Measurements from ENCODE around the gene SEC22B.
"Not testable (repeated sequence)": the region's sequence is repeated elsewhere in the genome, so short reads cannot be mapped to it uniquely, and the experiment has no call there.

SEC22B gene

DNA sequence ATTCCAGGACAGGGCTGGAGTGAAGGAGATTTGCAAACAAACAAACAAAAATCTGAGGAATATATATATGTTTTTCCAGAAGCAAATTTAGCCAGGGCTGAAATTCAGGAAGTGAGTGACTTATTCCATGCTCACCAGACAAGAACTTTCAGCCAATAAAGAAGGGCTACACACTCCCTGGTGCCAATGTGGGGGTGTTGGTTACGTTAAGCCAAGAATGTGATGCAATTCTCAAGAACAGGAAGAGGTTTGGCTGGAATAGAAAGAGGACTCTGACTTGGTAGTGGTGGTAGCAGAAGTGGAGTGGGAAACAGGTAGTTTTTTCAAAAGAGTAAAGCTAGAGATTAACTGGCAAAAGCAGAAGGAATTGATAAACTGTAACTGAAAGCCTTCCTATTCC lies 31.7 kb downstream of the SEC22B start:
- not testable (repeated sequence) for H3K9ac ChIP-seq (ENCODE audit: low read length in 5 of 5); H3K9me3 ChIP-seq (ENCODE audit: control insufficient read depth in 5 of 5, low read length in 5 of 5); H3K4me3 ChIP-seq (ENCODE audit: low read depth in 1 of 5, low read length in 5 of 5); H3K27me3 ChIP-seq (ENCODE audit: control insufficient read depth in 5 of 5, insufficient read depth in 4 of 5, low read length in 5 of 5); H3K4me1 ChIP-seq (ENCODE audit: control insufficient read depth in 5 of 5, insufficient read depth in 5 of 5, low read length in 5 of 5); H3K36me3 ChIP-seq (ENCODE audit: control insufficient read depth in 5 of 5, insufficient read depth in 5 of 5, low read length in 5 of 5)
- peak overlapping the region; percentile 27 for H3K27ac ChIP-seq (ENCODE audit: low read depth, low read length)

DNA sequence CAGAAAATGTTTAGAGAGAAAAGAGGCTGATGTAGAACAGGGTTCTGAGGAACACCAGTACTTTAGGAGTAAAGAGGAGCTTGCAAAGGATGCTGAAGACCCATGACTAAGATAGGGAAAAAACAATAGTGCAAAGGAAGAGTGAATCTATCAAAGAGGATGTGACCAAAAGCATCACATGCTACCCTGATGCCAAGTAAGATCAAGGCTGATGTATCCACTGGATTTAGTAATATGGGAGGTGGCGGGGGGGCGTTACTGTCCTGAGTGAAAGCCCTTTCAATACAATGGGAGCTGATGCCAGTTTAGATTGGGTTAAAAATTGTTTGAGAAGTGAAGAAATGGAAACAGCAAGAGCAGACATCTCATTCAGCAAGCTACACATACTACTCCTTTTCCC lies 32.2 kb downstream of the SEC22B start:
- H3K9ac ChIP-seq (ENCODE audit: low read length in 5 of 5); H3K9me3 ChIP-seq (ENCODE audit: control insufficient read depth in 5 of 5, low read length in 5 of 5); H3K4me1 ChIP-seq (ENCODE audit: control insufficient read depth in 5 of 5, insufficient read depth in 5 of 5, low read length in 5 of 5); H3K4me3 ChIP-seq (ENCODE audit: low read depth in 1 of 5, low read length in 5 of 5); H3K36me3 ChIP-seq (ENCODE audit: control insufficient read depth in 5 of 5, insufficient read depth in 5 of 5, low read length in 5 of 5); H3K27me3 ChIP-seq (ENCODE audit: control insufficient read depth in 5 of 5, insufficient read depth in 4 of 5, low read length in 5 of 5): not testable (repeated sequence)
- H3K27ac ChIP-seq (ENCODE audit: low read depth, low read length), result peak overlapping the region; percentile 27

DNA sequence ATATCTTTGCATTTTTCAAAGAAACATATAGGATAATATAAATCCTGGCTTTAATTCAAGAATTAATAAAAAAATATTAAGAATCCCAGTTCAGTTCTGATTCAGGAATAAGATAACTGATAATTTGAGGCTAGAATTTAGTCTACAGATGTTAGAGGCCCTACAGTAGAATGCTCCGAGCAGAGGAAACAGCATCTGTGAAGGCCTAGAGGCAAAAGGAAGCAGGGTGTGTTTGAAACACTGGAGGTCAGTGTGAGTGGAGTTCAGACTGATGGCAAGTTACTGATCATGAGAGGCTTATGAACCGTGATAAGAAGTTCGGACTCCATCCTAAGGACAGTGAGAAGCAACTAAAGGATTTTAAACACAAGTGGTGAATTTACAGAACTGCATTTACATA lies 33.0 kb downstream of the SEC22B start:
- not testable (repeated sequence) for H3K27me3 ChIP-seq (ENCODE audit: control insufficient read depth in 5 of 5, insufficient read depth in 4 of 5, low read length in 5 of 5); H3K27ac ChIP-seq (ENCODE audit: low read depth, low read length); H3K9me3 ChIP-seq (ENCODE audit: control insufficient read depth in 5 of 5, low read length in 5 of 5); H3K4me3 ChIP-seq (ENCODE audit: low read depth in 1 of 5, low read length in 5 of 5); H3K36me3 ChIP-seq (ENCODE audit: control insufficient read depth in 5 of 5, insufficient read depth in 5 of 5, low read length in 5 of 5); H3K9ac ChIP-seq (ENCODE audit: low read length in 5 of 5); H3K4me1 ChIP-seq (ENCODE audit: control insufficient read depth in 5 of 5, insufficient read depth in 5 of 5, low read length in 5 of 5)

DNA sequence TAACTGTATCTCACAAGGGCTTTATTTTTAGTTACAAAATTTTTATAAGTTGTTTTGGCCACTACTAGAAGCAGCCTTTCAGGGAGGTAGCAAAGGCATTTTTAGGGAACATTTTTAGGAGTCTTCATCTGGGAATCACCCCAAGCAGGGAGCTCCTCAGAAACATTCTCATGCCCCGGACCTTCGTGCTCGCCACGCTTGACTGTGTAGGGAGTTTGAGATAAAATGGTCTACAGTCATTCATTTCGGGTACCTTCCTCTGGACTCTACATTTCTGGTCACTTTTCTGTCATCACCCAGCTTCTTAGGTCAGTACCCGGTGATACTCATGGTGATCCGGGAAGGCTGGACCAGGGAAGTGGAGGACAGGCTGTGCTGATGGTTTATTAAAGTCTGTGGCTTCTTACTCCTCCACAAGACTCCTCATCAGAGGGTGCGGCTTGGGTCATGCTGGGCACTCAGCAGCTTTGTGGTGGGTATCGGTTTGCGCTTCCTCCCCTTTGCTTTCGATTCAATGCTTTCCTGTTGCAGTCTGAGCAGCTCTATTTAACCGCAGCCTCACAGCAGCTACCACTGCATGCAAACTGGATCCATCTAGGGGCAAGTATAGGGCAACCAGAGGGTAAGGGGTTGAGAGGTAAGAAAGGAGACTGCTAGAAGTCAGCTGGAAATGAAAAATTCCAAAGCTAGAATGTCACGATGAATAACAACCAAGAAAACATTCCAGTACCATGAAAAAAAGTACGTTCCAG lies 33.6 kb downstream of the SEC22B start:
- H3K4me3 ChIP-seq (ENCODE audit: low read depth in 1 of 5, low read length in 5 of 5); H3K9me3 ChIP-seq (ENCODE audit: control insufficient read depth in 5 of 5, low read length in 5 of 5); H3K27me3 ChIP-seq (ENCODE audit: control insufficient read depth in 5 of 5, insufficient read depth in 4 of 5, low read length in 5 of 5); H3K27ac ChIP-seq (ENCODE audit: low read depth, low read length); H3K4me1 ChIP-seq (ENCODE audit: control insufficient read depth in 5 of 5, insufficient read depth in 5 of 5, low read length in 5 of 5); H3K36me3 ChIP-seq (ENCODE audit: control insufficient read depth in 5 of 5, insufficient read depth in 5 of 5, low read length in 5 of 5); H3K9ac ChIP-seq (ENCODE audit: low read length in 5 of 5): not testable (repeated sequence)

DNA sequence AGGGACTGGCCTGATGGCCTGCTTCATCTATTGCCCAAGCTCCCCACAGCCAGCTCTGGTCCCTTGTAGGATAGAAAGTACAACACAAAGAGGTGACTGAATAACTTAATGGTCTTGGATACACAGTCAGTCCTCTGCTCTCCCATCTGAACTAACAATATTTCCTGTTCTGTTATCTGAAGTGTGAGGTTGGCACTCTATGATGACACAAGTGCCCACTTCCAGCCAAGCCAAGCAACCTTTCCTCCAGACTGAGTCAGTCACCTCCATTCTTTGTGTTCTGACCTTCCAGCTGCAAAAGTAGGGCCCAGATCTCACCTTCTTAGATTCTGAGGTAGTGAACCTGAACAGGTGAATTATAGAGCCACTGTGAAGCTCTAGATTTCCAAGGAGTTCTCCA lies 34.5 kb downstream of the SEC22B start:
- H3K9me3 ChIP-seq (ENCODE audit: control insufficient read depth in 5 of 5, low read length in 5 of 5); H3K4me1 ChIP-seq (ENCODE audit: control insufficient read depth in 5 of 5, insufficient read depth in 5 of 5, low read length in 5 of 5); H3K36me3 ChIP-seq (ENCODE audit: control insufficient read depth in 5 of 5, insufficient read depth in 5 of 5, low read length in 5 of 5); H3K27ac ChIP-seq (ENCODE audit: low read depth, low read length); H3K27me3 ChIP-seq (ENCODE audit: control insufficient read depth in 5 of 5, insufficient read depth in 4 of 5, low read length in 5 of 5); H3K9ac ChIP-seq (ENCODE audit: low read length in 5 of 5); H3K4me3 ChIP-seq (ENCODE audit: low read depth in 1 of 5, low read length in 5 of 5): not testable (repeated sequence)

DNA sequence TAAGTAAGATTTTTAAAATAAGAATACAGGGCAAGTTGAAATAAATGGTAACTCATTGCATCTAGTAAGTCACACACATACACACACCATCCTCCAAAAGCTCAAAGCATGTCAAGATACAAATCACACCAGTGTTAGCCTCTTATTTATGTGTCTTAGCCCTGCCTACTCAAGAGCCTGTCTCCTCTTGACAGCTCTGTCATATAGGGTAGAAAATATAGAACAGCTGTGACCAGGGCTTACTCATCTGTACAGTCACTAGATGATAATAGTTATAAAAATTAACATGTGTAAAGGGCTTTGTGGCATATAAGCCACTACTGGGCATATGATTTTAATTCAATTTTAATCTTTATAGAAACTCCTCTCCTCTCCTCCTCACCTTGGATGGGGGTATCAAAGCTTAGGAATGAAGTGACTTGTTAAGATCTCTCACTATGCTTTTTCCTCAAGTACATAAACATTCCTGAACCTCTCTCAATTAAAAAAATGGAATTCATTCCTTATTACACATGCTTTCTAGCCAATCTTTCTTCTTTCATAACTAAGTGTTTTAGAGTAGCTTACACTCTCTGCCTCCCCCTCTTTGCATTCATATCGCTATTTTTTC lies 35.6 kb downstream of the SEC22B start:
- not testable (repeated sequence) for H3K27me3 ChIP-seq (ENCODE audit: control insufficient read depth in 5 of 5, insufficient read depth in 4 of 5, low read length in 5 of 5); H3K4me1 ChIP-seq (ENCODE audit: control insufficient read depth in 5 of 5, insufficient read depth in 5 of 5, low read length in 5 of 5); H3K9ac ChIP-seq (ENCODE audit: low read length in 5 of 5); H3K36me3 ChIP-seq (ENCODE audit: control insufficient read depth in 5 of 5, insufficient read depth in 5 of 5, low read length in 5 of 5); H3K4me3 ChIP-seq (ENCODE audit: low read depth in 1 of 5, low read length in 5 of 5); H3K9me3 ChIP-seq (ENCODE audit: control insufficient read depth in 5 of 5, low read length in 5 of 5); H3K27ac ChIP-seq (ENCODE audit: low read depth, low read length)

DNA sequence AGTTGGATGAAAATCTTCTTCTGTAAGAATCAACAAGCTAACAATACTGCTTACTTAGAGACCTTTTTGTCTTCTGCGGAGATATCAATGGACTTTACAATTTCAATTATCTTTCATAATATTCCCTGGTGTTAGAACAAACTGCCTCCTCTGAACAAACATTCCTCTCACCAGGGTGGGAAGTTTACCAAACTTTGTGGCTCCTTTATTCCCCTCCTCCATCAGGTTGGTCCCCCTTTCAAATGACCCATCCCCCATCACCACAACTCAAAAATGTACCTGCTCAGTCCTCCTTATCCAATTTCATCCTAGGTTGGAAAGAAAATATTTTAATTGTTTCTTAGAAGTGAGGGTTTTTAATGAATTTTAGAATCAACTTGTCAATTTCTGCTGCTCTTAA lies 40.2 kb downstream of the SEC22B start:
- H3K36me3 ChIP-seq (ENCODE audit: control insufficient read depth in 5 of 5, insufficient read depth in 5 of 5, low read length in 5 of 5); H3K9ac ChIP-seq (ENCODE audit: low read length in 5 of 5); H3K27me3 ChIP-seq (ENCODE audit: control insufficient read depth in 5 of 5, insufficient read depth in 4 of 5, low read length in 5 of 5); H3K9me3 ChIP-seq (ENCODE audit: control insufficient read depth in 5 of 5, low read length in 5 of 5); H3K4me1 ChIP-seq (ENCODE audit: control insufficient read depth in 5 of 5, insufficient read depth in 5 of 5, low read length in 5 of 5); H3K4me3 ChIP-seq (ENCODE audit: low read depth in 1 of 5, low read length in 5 of 5); H3K27ac ChIP-seq (ENCODE audit: low read depth, low read length): not testable (repeated sequence)

DNA sequence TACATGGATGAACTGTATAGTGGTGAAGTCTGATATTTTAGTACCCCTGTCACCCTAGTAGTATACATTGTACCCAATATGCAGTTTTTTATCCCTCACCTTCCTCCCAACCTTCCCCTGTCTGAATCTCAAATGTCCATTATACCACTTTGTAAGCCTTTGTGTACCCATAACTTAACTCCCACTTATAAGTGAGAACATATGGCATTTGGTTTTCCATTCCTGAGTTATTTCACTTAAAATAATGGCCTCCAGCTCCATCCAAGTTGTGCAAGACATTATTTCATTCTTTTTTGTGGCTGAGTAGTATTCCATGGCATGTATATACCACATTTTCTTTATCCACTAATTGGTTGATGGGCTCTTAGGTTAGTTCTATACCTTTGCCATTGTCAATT lies 42.4 kb downstream of the SEC22B start:
- H3K36me3 ChIP-seq (ENCODE audit: control insufficient read depth in 5 of 5, insufficient read depth in 5 of 5, low read length in 5 of 5); H3K27ac ChIP-seq (ENCODE audit: low read depth, low read length); H3K27me3 ChIP-seq (ENCODE audit: control insufficient read depth in 5 of 5, insufficient read depth in 4 of 5, low read length in 5 of 5); H3K4me3 ChIP-seq (ENCODE audit: low read depth in 1 of 5, low read length in 5 of 5); H3K4me1 ChIP-seq (ENCODE audit: control insufficient read depth in 5 of 5, insufficient read depth in 5 of 5, low read length in 5 of 5); H3K9me3 ChIP-seq (ENCODE audit: control insufficient read depth in 5 of 5, low read length in 5 of 5): not testable (repeated sequence)
- H3K9ac ChIP-seq (ENCODE audit: low read length in 5 of 5), result peak overlapping the region in 1 of 5 donors; percentile 11

DNA sequence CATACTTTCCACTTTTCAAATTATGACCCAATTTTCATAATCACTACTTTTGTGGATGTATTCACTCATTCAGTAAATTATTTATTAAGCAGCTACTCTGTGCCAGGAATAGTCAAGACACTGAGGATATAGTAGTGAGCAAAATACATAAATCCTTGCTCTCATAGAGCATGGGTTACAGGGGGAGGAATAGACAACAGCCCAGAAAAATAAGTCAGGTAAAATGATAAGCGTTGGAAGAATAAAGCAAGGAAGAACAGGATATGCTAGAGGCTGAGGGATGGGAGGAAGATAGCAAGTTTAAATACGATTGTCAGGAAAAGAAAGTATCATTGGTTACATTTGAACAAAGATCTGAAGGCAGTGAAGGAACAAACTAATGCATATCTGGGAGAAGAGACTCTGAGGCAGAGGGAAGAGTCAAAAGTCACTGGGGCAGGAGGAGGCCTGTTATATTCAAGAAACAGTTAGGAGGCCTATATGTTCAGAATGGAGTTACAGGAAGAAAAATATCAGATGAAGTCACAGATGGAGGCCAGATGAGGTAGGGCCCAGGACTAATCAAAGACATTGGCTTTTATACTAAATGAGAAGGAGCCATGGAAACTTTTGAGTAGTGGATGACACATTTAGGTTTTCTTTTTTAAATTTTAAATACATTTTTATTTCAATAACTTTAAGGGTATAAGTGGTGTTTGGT lies 42.9 kb downstream of the SEC22B start:
- Histone ChIP-seq H3K27me3 (ENCODE audit: control insufficient read depth in 5 of 5, insufficient read depth in 4 of 5, low read length in 5 of 5) (no peaks in the 10 kb centered on the region), H3K4me3 (ENCODE audit: low read depth in 1 of 5, low read length in 5 of 5) (no peak overlapping the region), H3K27ac (ENCODE audit: low read depth, low read length) (no peak overlapping the region), H3K9ac (ENCODE audit: low read length in 5 of 5) (peak overlapping the region in 1 of 5 donors; percentile 11), H3K4me1 (ENCODE audit: control insufficient read depth in 5 of 5, insufficient read depth in 5 of 5, low read length in 5 of 5) (peaks cover 0 to 7% (median 3%) of the 10 kb centered on the region in 5 donors), H3K9me3 (ENCODE audit: control insufficient read depth in 5 of 5, low read length in 5 of 5) (no peaks in the 10 kb centered on the region), H3K36me3 (ENCODE audit: control insufficient read depth in 5 of 5, insufficient read depth in 5 of 5, low read length in 5 of 5) (no peaks in the 10 kb centered on the region)

DNA sequence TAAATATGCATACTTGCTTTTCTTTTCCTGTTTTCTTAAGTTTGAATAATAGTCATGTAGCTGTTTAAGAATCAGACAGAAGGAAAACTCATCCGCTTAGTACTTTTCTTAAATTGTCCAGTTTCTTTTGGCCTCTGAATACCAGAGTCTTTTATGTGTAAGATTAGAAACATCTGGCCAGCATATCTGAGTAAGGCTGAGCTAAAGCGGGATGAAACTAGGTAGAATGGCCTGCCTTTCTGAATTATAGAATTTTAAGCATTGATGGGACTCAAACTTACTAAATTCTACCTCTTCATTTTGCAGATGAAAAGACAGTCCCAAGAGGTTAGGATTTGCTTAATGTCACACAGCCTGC lies 43.9 kb downstream of the SEC22B start:
- H3K27ac ChIP-seq (ENCODE audit: low read depth, low read length), result peak overlapping the region; percentile 61

More for the DNA sequence above, 43.9 kb downstream of the SEC22B start:
- H3K27me3 ChIP-seq (ENCODE audit: control insufficient read depth in 5 of 5, insufficient read depth in 4 of 5, low read length in 5 of 5); H3K4me3 ChIP-seq (ENCODE audit: low read depth in 1 of 5, low read length in 5 of 5); H3K9me3 ChIP-seq (ENCODE audit: control insufficient read depth in 5 of 5, low read length in 5 of 5); H3K9ac ChIP-seq (ENCODE audit: low read length in 5 of 5); H3K36me3 ChIP-seq (ENCODE audit: control insufficient read depth in 5 of 5, insufficient read depth in 5 of 5, low read length in 5 of 5); H3K4me1 ChIP-seq (ENCODE audit: control insufficient read depth in 5 of 5, insufficient read depth in 5 of 5, low read length in 5 of 5): not testable (repeated sequence)
